SH-SY5Y (cell line): Measurements from ENCODE around the gene COTL1.

Experiments
- GATA2 ChIP-seq: IDR thresholded peaks from 2 replicates; pipeline ENCODE4 v1.6.1; 2011; ENCODE audit warnings: mild to moderate bottlenecking, low read depth, low read length
- GATA3 ChIP-seq: IDR thresholded peaks from 2 replicates; pipeline ENCODE4 v1.6.1; 2011; ENCODE audit warnings: low read depth, mild to moderate bottlenecking, low read length, moderate library complexity

DNA sequence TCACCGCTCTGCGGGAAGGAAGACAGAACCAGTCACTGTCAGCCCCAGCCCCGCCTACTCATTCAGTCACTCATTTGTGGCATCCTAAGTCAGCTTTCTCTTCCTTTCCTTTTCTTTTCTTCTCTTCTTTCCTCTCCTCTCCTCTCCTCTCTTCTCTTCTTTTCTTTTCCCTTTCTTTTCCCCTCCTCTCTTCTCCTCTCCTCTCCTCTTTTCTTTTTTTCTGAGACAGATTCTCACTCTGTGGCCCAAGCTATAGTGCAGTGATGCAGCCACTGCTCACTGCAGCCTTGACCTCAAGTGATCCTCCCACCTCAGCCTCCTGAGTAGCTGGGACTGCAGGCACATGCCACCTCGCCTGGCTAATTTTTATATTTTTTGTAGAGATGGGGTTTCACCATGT, 19.8 kb upstream of the COTL1 start:
- TF ChIP-seq GATA2 = no peak
- TF ChIP-seq GATA3 = no peak
